GM12878 (cell line): ENCODE results near the gene CARMIL3. TPM values are rescaled to one million over a fixed set of nuclear protein-coding genes. Genes with fewer than 3 reads are reported as not detected.

Experiments
- BRCA1 ChIP-seq: IDR thresholded peaks from 2 replicates; pipeline ENCODE4 v1.6.1; 2011; ENCODE audit warnings: low read depth, low read length, improper control_type of control experiment
- CEBPB ChIP-seq, 2 experiments: fragments of 150-350 bp in 1 of 2; IDR thresholded peaks; 2 replicates each; pipeline ENCODE4 v1.6.1; 2012 to 2014; ENCODE audit warnings: low read depth in 2 of 2, low read length in 2 of 2, borderline replicate concordance in 1 of 2, inconsistent platforms in 1 of 2
- IKZF1 ChIP-seq: fragments of 450-650 bp; conservative IDR thresholded peaks from 2 replicates; pipeline ENCODE4 v1.6.1; 2017; ENCODE audit warnings: antibody characterized with exemption, mild to moderate bottlenecking
- KLF5 ChIP-seq: fragments of 450-650 bp; IDR thresholded peaks from 2 replicates; pipeline ENCODE4 v1.6.1; 2014; ENCODE audit warnings: mild to moderate bottlenecking; ENCODE audit not compliant: partially characterized antibody
- STAT3 ChIP-seq: IDR thresholded peaks from 2 replicates; pipeline ENCODE4 v1.6.1; 2011; ENCODE audit warnings: low read depth, low read length, improper control_type of control experiment
- SUZ12 ChIP-seq: fragments of 200-600 bp; sonication (generic); IDR thresholded peaks from one replicate; pipeline ENCODE4 v1.6.1; 2018; ENCODE audit warnings: antibody characterized with exemption, mild to moderate bottlenecking; ENCODE audit not compliant: unreplicated experiment
- ZNF384 ChIP-seq: IDR thresholded peaks from 2 replicates; pipeline ENCODE4 v1.6.1; 2012; ENCODE audit warnings: low read depth, mild to moderate bottlenecking, low read length, improper control_type of control experiment, borderline replicate concordance
- polyA plus RNA-seq, 11 experiments: library from polyadenylated mRNA; depleted of rRNA in 4 of 11; unstranded in 6 of 11; stranded (reverse) in 5 of 11; fragments of >200 nt; fragmentation: Nextera tagmentation in 4 of 11; fragmentation: Illumina TruSeq in 1 of 11; extraction: Ambion mirVana in 4 of 11; extraction: Trizol in 1 of 11; gene quantifications; 1 replicate in 1 of 11; 2 replicates in 10 of 11; pipeline versions ENCODE4 v1.2.1 to v1.2.3, GENCODE V29; 2011 to 2016; ENCODE audit warnings: inconsistent platforms in 2 of 11, missing spikeins in 2 of 11, low read depth in 1 of 11
- total RNA-seq, 4 experiments: library from RNA; depleted of rRNA in 3 of 4; stranded (reverse); fragments of >200 nt in 3 of 4; fragmentation: Illumina TruSeq in 1 of 4; extraction: Trizol in 1 of 4; gene quantifications; 2 replicates each; pipeline versions ENCODE4 v1.2.1 to v1.2.3, GENCODE V29; 2013 to 2021
- TF ChIP-seq, protein P1 (sequence below): IDR thresholded peaks from 2 replicates; pipeline ENCODE4 v1.6.1; 2011; ENCODE audit warnings: borderline replicate concordance, low read depth, mild to moderate bottlenecking, moderate library complexity, low read length; ENCODE audit not compliant: insufficient read depth, poor library complexity, severe bottlenecking
- TF ChIP-seq, protein P2 (sequence below): fragments of 450-650 bp; formaldehyde crosslinking; IDR thresholded peaks from 2 replicates; pipeline ENCODE4 v1.5.0; 2022; ENCODE audit warnings: mild to moderate bottlenecking, missing genetic modification characterization

The CARMIL3 gene
- total and polyA plus RNA-seq, 10 of the 15 experiments (the other 5 are each of a cell fraction or from before 2014, with no cell fraction given): 0.09 to 0.32 (median 0.25) TPM; not detected in 3

DNA sequence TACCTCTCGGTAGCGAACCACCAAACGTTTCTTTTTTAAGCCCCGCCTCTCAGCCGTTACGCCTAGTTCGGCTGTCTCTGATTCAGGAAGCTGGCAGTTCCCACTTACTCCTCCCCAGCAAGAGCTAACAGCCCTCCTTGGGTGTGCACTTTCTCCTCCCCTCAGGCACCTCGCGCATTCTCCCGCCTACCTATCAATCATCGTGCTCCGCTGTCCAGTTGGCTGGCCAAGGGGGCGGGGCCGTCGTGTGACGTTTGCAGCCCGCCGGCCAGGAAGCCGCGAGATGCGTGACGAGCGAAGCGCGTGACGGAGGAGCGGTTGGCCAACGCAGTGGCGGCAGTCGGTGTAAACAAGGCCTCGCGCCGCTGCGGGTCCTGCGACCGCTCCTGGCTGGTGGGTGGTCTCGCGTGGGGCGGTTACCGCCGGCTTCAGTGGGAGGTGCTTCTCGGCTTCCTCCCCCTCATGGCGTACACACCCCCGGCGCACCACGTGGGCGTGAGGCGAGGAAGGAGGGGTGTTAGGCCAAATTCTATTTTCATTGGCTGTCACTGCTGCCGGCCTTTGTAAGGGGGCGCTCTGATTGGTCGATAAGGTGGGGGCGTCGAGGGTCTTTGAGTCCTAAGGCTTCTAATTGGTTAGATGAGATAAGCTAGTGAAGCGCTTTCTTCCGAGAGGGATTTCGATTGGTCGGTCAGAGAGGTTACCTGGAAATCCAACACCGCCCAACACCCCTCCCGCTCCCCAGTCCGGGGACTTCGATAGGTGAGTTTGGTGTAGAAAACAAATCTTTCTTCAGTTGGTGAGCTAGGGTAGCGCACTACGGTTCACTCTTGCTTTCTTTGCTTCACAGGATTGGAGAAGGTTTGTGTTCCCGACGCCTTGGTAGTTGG lies 63.0 kb downstream of the CARMIL3 start, which contains the start of the genes DCAF11 and NRL (continued):
- no peak; a peak in 1 of 4 replicates for TF ChIP-seq CEBPB (IDR thresholded peaks at IDR 0.05; ENCODE audit: borderline replicate concordance in 1 of 2, low read depth in 2 of 2, low read length in 2 of 2)
- TF ChIP-seq, protein P1, sequence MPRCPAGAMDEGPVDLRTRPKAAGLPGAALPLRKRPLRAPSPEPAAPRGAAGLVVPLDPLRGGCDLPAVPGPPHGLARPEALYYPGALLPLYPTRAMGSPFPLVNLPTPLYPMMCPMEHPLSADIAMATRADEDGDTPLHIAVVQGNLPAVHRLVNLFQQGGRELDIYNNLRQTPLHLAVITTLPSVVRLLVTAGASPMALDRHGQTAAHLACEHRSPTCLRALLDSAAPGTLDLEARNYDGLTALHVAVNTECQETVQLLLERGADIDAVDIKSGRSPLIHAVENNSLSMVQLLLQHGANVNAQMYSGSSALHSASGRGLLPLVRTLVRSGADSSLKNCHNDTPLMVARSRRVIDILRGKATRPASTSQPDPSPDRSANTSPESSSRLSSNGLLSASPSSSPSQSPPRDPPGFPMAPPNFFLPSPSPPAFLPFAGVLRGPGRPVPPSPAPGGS: no peak
- TF ChIP-seq IKZF1: peak; percentile 23
- TF ChIP-seq, protein P2, sequence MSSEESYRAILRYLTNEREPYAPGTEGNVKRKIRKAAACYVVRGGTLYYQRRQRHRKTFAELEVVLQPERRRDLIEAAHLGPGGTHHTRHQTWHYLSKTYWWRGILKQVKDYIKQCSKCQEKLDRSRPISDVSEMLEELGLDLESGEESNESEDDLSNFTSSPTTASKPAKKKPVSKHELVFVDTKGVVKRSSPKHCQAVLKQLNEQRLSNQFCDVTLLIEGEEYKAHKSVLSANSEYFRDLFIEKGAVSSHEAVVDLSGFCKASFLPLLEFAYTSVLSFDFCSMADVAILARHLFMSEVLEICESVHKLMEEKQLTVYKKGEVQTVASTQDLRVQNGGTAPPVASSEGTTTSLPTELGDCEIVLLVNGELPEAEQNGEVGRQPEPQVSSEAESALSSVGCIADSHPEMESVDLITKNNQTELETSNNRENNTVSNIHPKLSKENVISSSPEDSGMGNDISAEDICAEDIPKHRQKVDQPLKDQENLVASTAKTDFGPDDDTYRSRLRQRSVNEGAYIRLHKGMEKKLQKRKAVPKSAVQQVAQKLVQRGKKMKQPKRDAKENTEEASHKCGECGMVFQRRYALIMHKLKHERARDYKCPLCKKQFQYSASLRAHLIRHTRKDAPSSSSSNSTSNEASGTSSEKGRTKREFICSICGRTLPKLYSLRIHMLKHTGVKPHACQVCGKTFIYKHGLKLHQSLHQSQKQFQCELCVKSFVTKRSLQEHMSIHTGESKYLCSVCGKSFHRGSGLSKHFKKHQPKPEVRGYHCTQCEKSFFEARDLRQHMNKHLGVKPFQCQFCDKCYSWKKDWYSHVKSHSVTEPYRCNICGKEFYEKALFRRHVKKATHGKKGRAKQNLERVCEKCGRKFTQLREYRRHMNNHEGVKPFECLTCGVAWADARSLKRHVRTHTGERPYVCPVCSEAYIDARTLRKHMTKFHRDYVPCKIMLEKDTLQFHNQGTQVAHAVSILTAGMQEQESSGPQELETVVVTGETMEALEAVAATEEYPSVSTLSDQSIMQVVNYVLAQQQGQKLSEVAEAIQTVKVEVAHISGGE (CRISPR knock-in tag): no peak
- no peak for TF ChIP-seq ZNF384
- TF ChIP-seq KLF5: peak; percentile 91
- no peak for TF ChIP-seq STAT3
- peak; percentile 71 for TF ChIP-seq BRCA1
- TF ChIP-seq SUZ12: no peak
